Astrocyte of the cerebellum (primary cell): Measurements from ENCODE around the gene CREBL2.

ENCODE experiments used
- DNase-seq: peaks from one replicate; pipeline ENCODE4 v3.0.0-alpha.2; 2011; ENCODE audit warnings: low read depth
- H3K4me3 ChIP-seq: 2 replicates; pipeline ENCODE4 v1.5.1; 2011; ENCODE audit warnings: mild to moderate bottlenecking, low read depth, low read length, moderate library complexity
- in situ Hi-C: cut with HindIII; loops from 2 replicates; pipeline ENCODE4 v1.10.0; 2017; ENCODE audit warnings: low sequenced_read_pairs
- TF ChIP-seq, protein P1 (sequence below): IDR thresholded peaks from 2 replicates; pipeline ENCODE4 v1.5.1; 2012; ENCODE audit warnings: low read length, low read depth, moderate library complexity, mild to moderate bottlenecking; ENCODE audit errors: missing control alignments

The CREBL2 gene

DNA sequence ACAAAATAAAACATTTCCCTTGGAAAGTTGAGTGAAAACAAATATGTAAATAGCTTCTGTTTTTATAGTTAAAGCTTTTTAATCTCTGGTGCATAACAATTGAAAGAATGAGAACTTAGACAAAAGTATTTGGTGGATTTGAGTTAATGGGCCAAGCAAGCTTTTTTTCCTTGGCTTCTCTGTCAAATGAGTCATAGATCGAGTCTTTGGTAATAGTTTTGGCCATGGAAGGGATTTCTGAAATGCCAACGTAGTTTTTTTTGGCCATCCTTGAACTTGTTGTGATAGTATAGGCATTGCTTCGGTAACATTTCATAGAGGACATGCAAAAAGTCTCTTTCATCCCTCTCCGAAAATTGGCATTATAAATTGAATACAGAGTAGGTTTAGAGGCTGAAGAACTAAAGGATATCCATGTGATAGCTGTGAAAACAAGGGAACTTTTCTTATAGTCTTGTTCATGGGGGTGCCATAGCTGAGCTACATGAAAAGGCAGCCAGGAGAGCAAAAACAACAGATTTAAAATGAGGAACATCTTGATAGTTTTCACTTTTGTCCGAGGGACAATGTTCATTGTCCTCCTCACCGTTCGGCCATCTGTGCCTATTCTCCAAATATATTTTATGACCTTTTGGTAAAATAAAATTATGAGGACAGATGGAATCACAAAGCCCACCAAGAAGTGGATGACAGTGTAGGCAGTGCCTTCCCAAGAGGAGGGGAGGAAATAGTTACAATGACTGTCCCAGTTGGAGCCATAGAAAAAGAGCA lies 49.6 kb downstream of the CREBL2 start:
- TF ChIP-seq, protein P1, sequence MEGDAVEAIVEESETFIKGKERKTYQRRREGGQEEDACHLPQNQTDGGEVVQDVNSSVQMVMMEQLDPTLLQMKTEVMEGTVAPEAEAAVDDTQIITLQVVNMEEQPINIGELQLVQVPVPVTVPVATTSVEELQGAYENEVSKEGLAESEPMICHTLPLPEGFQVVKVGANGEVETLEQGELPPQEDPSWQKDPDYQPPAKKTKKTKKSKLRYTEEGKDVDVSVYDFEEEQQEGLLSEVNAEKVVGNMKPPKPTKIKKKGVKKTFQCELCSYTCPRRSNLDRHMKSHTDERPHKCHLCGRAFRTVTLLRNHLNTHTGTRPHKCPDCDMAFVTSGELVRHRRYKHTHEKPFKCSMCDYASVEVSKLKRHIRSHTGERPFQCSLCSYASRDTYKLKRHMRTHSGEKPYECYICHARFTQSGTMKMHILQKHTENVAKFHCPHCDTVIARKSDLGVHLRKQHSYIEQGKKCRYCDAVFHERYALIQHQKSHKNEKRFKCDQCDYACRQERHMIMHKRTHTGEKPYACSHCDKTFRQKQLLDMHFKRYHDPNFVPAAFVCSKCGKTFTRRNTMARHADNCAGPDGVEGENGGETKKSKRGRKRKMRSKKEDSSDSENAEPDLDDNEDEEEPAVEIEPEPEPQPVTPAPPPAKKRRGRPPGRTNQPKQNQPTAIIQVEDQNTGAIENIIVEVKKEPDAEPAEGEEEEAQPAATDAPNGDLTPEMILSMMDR: no peak
- no peak overlapping the region for H3K4me3 ChIP-seq
- DNase-seq: peak; percentile 78
- in situ Hi-C loops: loop anchor here (5.0 kb wide), 2 partner anchors 41 to 64 kb away; no protein-coding TSS in a partner anchor

- in situ Hi-C loops: loop anchor here (5.0 kb wide), 2 partner anchors 39 to 66 kb away; no protein-coding TSS in a partner anchor
- DNase-seq: no peak
- H3K4me3 ChIP-seq: no peak overlapping the region
- TF ChIP-seq, protein P1: no peak
Observed at GRCh38 chr12:12663644-12664294, 52.1 kb downstream of the CREBL2 start.

GRCh38 chr12:12665194-12665593 lies 53.5 kb downstream of the CREBL2 start:
- no peak for DNase-seq
- no peak overlapping the region for H3K4me3 ChIP-seq
- TF ChIP-seq, protein P1: no peak
- in situ Hi-C loops: no loop called here

DNA sequence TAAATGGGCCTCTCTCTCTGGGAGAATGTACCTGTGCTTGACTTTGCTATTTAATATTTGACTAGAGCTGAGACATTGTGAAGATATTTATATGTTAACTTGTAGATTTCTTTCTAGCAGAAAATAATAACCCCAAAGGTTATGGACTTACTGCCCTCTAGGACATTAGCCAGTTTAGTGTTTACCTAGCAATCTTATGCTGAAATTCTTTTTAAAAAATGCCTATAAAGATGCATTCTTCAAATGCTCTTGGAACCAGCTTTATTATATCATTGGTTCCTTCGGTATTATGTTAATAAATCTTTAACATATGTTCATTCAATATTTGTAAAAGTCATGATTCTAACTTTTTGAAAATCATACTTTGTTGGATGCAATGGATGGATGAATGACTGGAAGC lies 56.3 kb downstream of the CREBL2 start:
- TF ChIP-seq, protein P1: no peak
- H3K4me3 ChIP-seq: no peak overlapping the region
- in situ Hi-C loops: no loop called here
- no peak for DNase-seq

DNA sequence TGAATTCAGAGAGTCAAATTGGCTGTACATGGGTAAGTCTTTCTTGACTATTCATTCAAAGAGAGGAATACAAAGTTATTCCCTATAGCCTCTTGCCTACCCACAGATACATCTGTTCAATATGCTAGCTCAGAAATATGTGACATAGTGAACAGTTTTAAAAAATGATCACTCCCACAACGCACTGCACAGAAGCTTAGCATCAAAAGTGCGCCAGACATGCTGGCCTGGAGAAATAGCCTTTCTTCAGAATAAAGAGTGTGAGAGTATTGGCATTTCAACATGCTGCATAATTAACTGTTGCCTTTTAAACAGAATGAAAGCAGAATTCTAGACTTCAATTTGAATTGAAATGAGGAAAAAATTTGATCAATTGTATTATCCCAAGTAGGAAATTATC lies 57.3 kb downstream of the CREBL2 start:
- no peak for DNase-seq
- TF ChIP-seq, protein P1: no peak
- H3K4me3 ChIP-seq: no peak overlapping the region
- in situ Hi-C loops: no loop called here

- no peak overlapping the region for H3K4me3 ChIP-seq
- in situ Hi-C loops: no loop called here
- TF ChIP-seq, protein P1: no peak
- no peak for DNase-seq
Observed at GRCh38 chr12:12671850-12672660, 60.4 kb downstream of the CREBL2 start.
